ENCODE measurements around the gene SLC13A3.

The SLC13A3 gene

DNA sequence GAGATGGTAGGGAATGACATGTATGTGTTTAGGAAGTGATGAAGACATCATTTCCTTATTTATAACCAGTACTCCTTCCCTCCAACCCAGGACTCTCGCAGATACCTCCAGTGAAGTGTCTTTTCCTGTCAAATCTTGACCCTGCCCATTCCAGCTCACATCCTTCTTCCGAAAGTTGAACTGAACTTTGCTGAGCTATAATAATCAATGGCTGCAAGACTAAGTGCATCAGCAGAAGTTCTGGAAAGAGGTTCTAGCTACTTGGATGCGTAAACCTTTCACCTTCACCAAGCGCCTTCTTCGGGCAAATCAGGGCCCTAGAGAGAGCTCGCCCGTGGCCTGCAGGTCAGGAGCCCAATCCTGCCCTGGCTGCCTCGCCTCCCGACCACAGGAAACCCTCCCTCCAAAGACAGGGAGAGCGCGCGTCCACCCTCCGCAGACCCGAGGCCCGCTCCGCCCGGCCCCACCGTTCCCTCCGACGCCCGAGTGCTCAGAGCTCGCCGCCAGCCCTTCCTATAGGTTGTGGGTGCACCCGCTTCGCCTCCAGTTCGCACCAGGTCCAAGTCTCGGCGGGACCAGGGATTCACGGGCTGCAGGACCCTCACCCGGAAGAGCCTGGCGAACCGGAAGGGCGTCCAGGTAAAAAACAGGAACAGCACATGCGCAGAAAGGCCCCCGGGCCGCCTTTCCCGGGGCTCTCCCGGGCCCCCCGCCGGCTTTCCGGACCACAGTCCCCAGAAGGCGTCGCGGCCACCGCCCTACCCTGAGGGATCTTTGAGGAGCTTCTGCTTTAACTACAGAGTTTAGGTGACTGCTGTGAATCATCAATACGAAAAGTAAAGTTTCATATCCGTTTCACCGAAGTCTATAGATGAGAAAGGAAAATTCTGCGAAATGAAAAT, 138.1 kb downstream of the SLC13A3 start, which contains the start of gene ZNF334:
Gene ZNF334, minus strand, starts transcription at position 617 of the 902 bp plus-strand sequence. CDS start 1,457 bp downstream, outside the sequence.
- DNase-seq (peak; percentile 44), ATAC-seq (replicated peaks) (peak; percentile 98)
- peaks cover 3 to 5% of the 10 kb centered on the region in 2 donors for H3K36me3 Mint-ChIP-seq
- H3K4me3 Mint-ChIP-seq, result peak within 1 kb of the TSS; percentile 89 to 93
- H3K4me1 Mint-ChIP-seq, result peaks cover 0 to 10% of the 10 kb centered on the region in 2 donors
- peaks cover 33 to 50% of the 10 kb centered on the region in 2 donors for H3K27me3 Mint-ChIP-seq
- H3K27ac Mint-ChIP-seq, result peak within 1 kb of the TSS; percentile 67
- H3K9me3 Mint-ChIP-seq, result peaks cover 0 to 3% of the 10 kb centered on the region in 2 donors

GRCh38 chr20:46509523-46509922, 141.7 kb downstream of the SLC13A3 start:
- peaks cover 0 to 10% of the 10 kb centered on the region in 2 donors for H3K4me1 Mint-ChIP-seq
- H3K27ac Mint-ChIP-seq, result no peak overlapping the region
- no peak overlapping the region for H3K4me3 Mint-ChIP-seq
- ATAC-seq (replicated peaks), result no peak
- DNase-seq, result no peak
- H3K9me3 Mint-ChIP-seq, result peaks cover 0 to 3% of the 10 kb centered on the region in 2 donors
- peaks cover 5% of the 10 kb centered on the region in 2 donors for H3K36me3 Mint-ChIP-seq
- H3K27me3 Mint-ChIP-seq, result peaks cover 34 to 60% of the 10 kb centered on the region in 2 donors

Measured in stimulated activated naive B cell treated with anti-CD40 and anti-IgM and Interleukin-4, amounts not matched to agents 10 μg/mL and 1 μg/mL and 100 μg/mL, for 72 hours (primary cell).